B cell (primary cell): Measurements from ENCODE around the gene NIN. TPM values are rescaled to one million over a fixed set of nuclear protein-coding genes. Genes with fewer than 3 reads are reported as not detected.
A peak's percentile ranks its signal among the peaks of the same experiment; 100 is the strongest.

Experiments
- ATAC-seq: fragments of 200-7000 bp; cut with Tn5 transposase; one replicate; pipeline ENCODE4 v1.10.0; 2021; ENCODE audit warnings: low read depth, mild to moderate bottlenecking, moderate number of reproducible peaks, moderate library complexity
- CTCF ChIA-PET: fragments of 350-600 bp; sonication (Branson Sonifier 250); formaldehyde crosslinking; loops from one replicate; lab custom pipeline; 2021; ENCODE audit warnings: antibody characterized with exemption, inconsistent platforms; lab: Charles Lee
- POLR2A ChIA-PET: fragments of 350-600 bp; sonication (Branson Sonifier 250); formaldehyde crosslinking; loops from one replicate; lab custom pipeline; 2021; ENCODE audit warnings: antibody characterized with exemption; lab: Charles Lee
- DNase-seq: peaks from one replicate; pipeline ENCODE4 v3.0.0; 2013
- H2AFZ ChIP-seq: 2 replicates; pipeline ENCODE4 v1.6.1; 2012; ENCODE audit warnings: mild to moderate bottlenecking, low read depth, low read length; ENCODE audit not compliant: insufficient read depth, poor library complexity, severe bottlenecking
- H3K27ac ChIP-seq, 2 donors: 1 replicate in 1 of 2; 2 replicates in 1 of 2; pipeline ENCODE4 v1.5.1; 2012 to 2013; ENCODE audit warnings: low read length in 2 of 2, mild to moderate bottlenecking in 2 of 2, moderate library complexity in 1 of 2
- H3K27me3 ChIP-seq, 4 experiments: fragments of 200-600 bp in 1 of 4; sonication (generic) in 1 of 4; replicated peaks in 1 of 4; 1 replicate in 2 of 4; 2 replicates in 2 of 4; pipeline versions ENCODE4 v1.6.1 to v1.7.0; 2013 to 2016; ENCODE audit warnings: low read length in 3 of 4, mild to moderate bottlenecking in 2 of 4, mixed read lengths in 1 of 4, moderate library complexity in 1 of 4; ENCODE audit not compliant: insufficient read depth in 4 of 4, control insufficient read depth in 3 of 4; ENCODE audit errors: control extremely low read depth in 1 of 4
- H3K36me3 ChIP-seq, 2 experiments: replicated peaks in 1 of 2; 1 replicate in 1 of 2; 2 replicates in 1 of 2; pipeline versions ENCODE4 v1.6.1 to v1.7.1; 2013; ENCODE audit warnings: low read length in 1 of 2; ENCODE audit not compliant: insufficient read depth in 2 of 2, control insufficient read depth in 1 of 2; ENCODE audit errors: control extremely low read depth in 1 of 2, extremely low read depth in 1 of 2
- H3K4me1 ChIP-seq, 2 donors: fragments of 200-600 bp in 1 of 2; sonication (generic) in 1 of 2; 1 replicate in 1 of 2; 2 replicates in 1 of 2; pipeline versions ENCODE4 v1.5.1 to v1.6.1; 2013 to 2017; ENCODE audit warnings: low read length in 2 of 2; ENCODE audit not compliant: control insufficient read depth in 2 of 2, insufficient read depth in 2 of 2
- H3K4me2 ChIP-seq: replicated peaks from 2 replicates; pipeline ENCODE3; 2012; ENCODE audit warnings: mild to moderate bottlenecking, low read depth, low read length; ENCODE audit not compliant: poor library complexity, severe bottlenecking
- H3K4me3 ChIP-seq, 5 experiments: fragments of 200-600 bp in 1 of 5; sonication (generic) in 1 of 5; 1 replicate in 3 of 5; 2 replicates in 2 of 5; pipeline versions ENCODE4 v1.5.1 to v1.7.0; 2011 to 2016; ENCODE audit warnings: low read length in 4 of 5, mild to moderate bottlenecking in 4 of 5, low read depth in 2 of 5, control low read depth in 1 of 5, moderate library complexity in 1 of 5; ENCODE audit not compliant: insufficient read depth in 1 of 5; ENCODE audit errors: control extremely low read depth in 1 of 5, extremely low read depth in 1 of 5
- H3K79me2 ChIP-seq: fragments of 200-600 bp; sonication (generic); one replicate; pipeline ENCODE4 v1.6.0; 2016; ENCODE audit warnings: low read length; ENCODE audit not compliant: control insufficient read depth, insufficient read depth
- H3K9ac ChIP-seq: fragments of 200-600 bp; sonication (generic); 2 replicates; pipeline ENCODE4 v1.6.1; 2017; ENCODE audit warnings: mild to moderate bottlenecking, low read length, moderate library complexity
- H3K9me3 ChIP-seq, 3 donors: one replicate each; pipeline versions ENCODE4 v1.6.1 to v1.7.1; 2013; ENCODE audit warnings: low read length in 2 of 3; ENCODE audit not compliant: control insufficient read depth in 2 of 3, insufficient read depth in 1 of 3; ENCODE audit errors: control extremely low read depth in 1 of 3
- H4K20me1 ChIP-seq: 2 replicates; pipeline ENCODE4 v1.6.0; 2012; ENCODE audit warnings: mild to moderate bottlenecking, low read length; ENCODE audit not compliant: insufficient read depth, control insufficient read depth, poor library complexity, severe bottlenecking
- H3K27ac Mint-ChIP-seq: one replicate; pipeline ENCODE4 v1.8.0; 2021; ENCODE audit warnings: mixed read lengths
- H3K27me3 Mint-ChIP-seq: one replicate; pipeline ENCODE4 v1.8.0; 2021; ENCODE audit warnings: mixed read lengths
- H3K4me1 Mint-ChIP-seq: one replicate; pipeline ENCODE4 v1.8.0; 2021; ENCODE audit warnings: mixed read lengths
- H3K4me3 Mint-ChIP-seq: one replicate; pipeline ENCODE4 v1.8.0; 2021; ENCODE audit warnings: mixed read lengths
- H3K9me3 Mint-ChIP-seq: one replicate; pipeline ENCODE4 v1.8.0; 2022; ENCODE audit warnings: mixed read lengths; ENCODE audit not compliant: insufficient read depth
- EZH2 ChIP-seq: IDR thresholded peaks from 2 replicates; pipeline ENCODE4 v1.6.1; 2012; ENCODE audit warnings: borderline replicate concordance, low read depth, mild to moderate bottlenecking, moderate library complexity, low read length; ENCODE audit not compliant: insufficient read depth, poor library complexity, severe bottlenecking
- WGBS: methylation state at CpG from one replicate; pipeline ENCODE4 v1.1.5; 2013; ENCODE audit warnings: missing lambda C conversion rate; ENCODE audit not compliant: insufficient coverage; 5-methylcytosine and 5-hydroxymethylcytosine counted together
- intact Hi-C: fragments of 100-400 bp; cut with micrococcal nuclease; formaldehyde crosslinking; loops from one replicate; pipeline ENCODE4 v1.10.0; 2022
- polyA plus RNA-seq: library from polyadenylated mRNA; depleted of rRNA; stranded (reverse); fragments of >200 nt; gene quantifications from 2 replicates; pipeline ENCODE4 v1.2.3, GENCODE V29; 2012
- total RNA-seq, 2 donors: library from RNA; stranded (reverse); fragments of 120-200 nt in 1 of 2; gene quantifications; 1 replicate in 1 of 2; 2 replicates in 1 of 2; pipeline versions ENCODE4 v1.2.3 to v1.2.4, GENCODE V29; 2013 to 2022
- TF ChIP-seq, protein P1 (sequence below): fragments of 200-600 bp; IDR thresholded peaks from one replicate; pipeline ENCODE4 v1.8.0; 2022; ENCODE audit warnings: antibody characterized with exemption, mild to moderate bottlenecking

NIN gene
- total and polyA plus RNA-seq, 2 donors (not counting 1 experiment from before 2014, with no cell fraction given), result 25.4 to 219 TPM

- H3K4me3 Mint-ChIP-seq, result no peak overlapping the region
- no peak for ATAC-seq
- DNase-seq, result no peak
- Histone ChIP-seq H3K9me3 (no peaks in the 10 kb centered on the region), H3K4me3 (no peak overlapping the region), H4K20me1 (peaks cover 10% of the 10 kb centered on the region), H3K27ac (no peak overlapping the region), H3K27me3 (no peaks in the 10 kb centered on the region), H3K4me1 (peaks cover 18 to 20% of the 10 kb centered on the region in 2 donors), H3K79me2 (peaks cover 57% of the 10 kb centered on the region), H3K9ac (no peak overlapping the region), H3K4me2 (peak overlapping the region; percentile 4), H3K36me3 (peaks cover 0 to 48% of the 10 kb centered on the region in 2 experiments), H2AFZ (no peak overlapping the region)
- peak overlapping the region; percentile 62 for H3K27ac Mint-ChIP-seq
- H3K27me3 Mint-ChIP-seq, result no peaks in the 10 kb centered on the region
- no peaks in the 10 kb centered on the region for H3K9me3 Mint-ChIP-seq
- 94% methylated on average over 2 of the region's 8 CpGs for WGBS
- peaks cover 24% of the 10 kb centered on the region for H3K4me1 Mint-ChIP-seq
- intact Hi-C loops, result loop anchor here (1.0 to 5.0 kb wide), 6 partner anchors 22 to 457 kb away; no protein-coding TSS in a partner anchor
- POLR2A ChIA-PET, result interaction anchor here (1.1 to 1.3 kb wide), 2 partner anchors 43 to 82 kb away, joined by 3 to 7 read pairs; no protein-coding TSS in a partner anchor
- CTCF ChIA-PET, result interaction anchor here (0.8 to 10.5 kb wide), 26 partner anchors 10 to 236 kb away, joined by 3 to 258 read pairs (median 13); partner anchors contain the start of genes ABHD12B, ATL1 and NIN
- TF ChIP-seq, protein P1, sequence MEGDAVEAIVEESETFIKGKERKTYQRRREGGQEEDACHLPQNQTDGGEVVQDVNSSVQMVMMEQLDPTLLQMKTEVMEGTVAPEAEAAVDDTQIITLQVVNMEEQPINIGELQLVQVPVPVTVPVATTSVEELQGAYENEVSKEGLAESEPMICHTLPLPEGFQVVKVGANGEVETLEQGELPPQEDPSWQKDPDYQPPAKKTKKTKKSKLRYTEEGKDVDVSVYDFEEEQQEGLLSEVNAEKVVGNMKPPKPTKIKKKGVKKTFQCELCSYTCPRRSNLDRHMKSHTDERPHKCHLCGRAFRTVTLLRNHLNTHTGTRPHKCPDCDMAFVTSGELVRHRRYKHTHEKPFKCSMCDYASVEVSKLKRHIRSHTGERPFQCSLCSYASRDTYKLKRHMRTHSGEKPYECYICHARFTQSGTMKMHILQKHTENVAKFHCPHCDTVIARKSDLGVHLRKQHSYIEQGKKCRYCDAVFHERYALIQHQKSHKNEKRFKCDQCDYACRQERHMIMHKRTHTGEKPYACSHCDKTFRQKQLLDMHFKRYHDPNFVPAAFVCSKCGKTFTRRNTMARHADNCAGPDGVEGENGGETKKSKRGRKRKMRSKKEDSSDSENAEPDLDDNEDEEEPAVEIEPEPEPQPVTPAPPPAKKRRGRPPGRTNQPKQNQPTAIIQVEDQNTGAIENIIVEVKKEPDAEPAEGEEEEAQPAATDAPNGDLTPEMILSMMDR, result no peak
- no peak for TF ChIP-seq EZH2
These were observed 52.1 kb downstream of the NIN start for GRCh38 chr14:50778721-50779483.

DNA sequence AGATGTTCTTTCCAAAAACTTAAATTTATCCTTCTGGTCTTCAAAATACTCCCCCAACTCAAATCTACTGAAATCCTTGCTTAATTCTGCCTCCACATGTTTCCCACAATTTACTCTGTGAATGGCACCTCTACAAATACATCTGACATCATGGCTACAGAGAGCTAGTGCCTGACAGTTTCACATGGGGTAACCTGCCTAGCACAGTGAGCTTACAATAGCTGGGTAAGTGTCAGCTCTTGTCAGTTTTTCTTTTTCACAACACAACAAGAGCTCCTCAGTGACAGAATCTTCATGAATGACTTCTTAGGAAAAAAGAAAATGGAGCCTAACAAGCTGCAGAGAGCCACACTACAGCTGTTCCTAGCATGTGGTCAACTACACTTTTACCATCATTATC is 54.4 kb downstream of the NIN start:
- Mint-ChIP-seq H3K27me3 (no peaks in the 10 kb centered on the region), H3K4me3 (no peak overlapping the region), H3K4me1 (peaks cover 25% of the 10 kb centered on the region), H3K9me3 (no peaks in the 10 kb centered on the region), H3K27ac (no peak overlapping the region)
- Histone ChIP-seq H3K4me3 (no peak overlapping the region), H3K4me1 (peaks cover 18 to 20% of the 10 kb centered on the region in 2 donors), H3K9ac (no peak overlapping the region), H3K27me3 (no peaks in the 10 kb centered on the region), H4K20me1 (peaks cover 12% of the 10 kb centered on the region), H3K36me3 (peaks cover 1 to 67% of the 10 kb centered on the region in 2 experiments), H2AFZ (no peak overlapping the region), H3K9me3 (no peaks in the 10 kb centered on the region), H3K79me2 (peaks cover 45% of the 10 kb centered on the region), H3K27ac (no peak overlapping the region), H3K4me2 (no peak overlapping the region)
- ATAC-seq (no peak), DNase-seq (no peak)
- POLR2A ChIA-PET, result interaction anchor here (1.1 kb wide), 1 partner anchor 84 kb away, joined by 5 read pairs; no protein-coding TSS in a partner anchor
- TF ChIP-seq, protein P1, result no peak
- CTCF ChIA-PET, result interaction anchor here (0.6 to 10.5 kb wide), 31 partner anchors 7 to 375 kb away, joined by 3 to 258 read pairs (median 11); partner anchors contain the start of gene NIN
- intact Hi-C loops, result loop anchor here (5.0 kb wide), 1 partner anchor 454 kb away; no protein-coding TSS in a partner anchor
